ENCODE results near the gene CRYBA4.

- no peak for TF ChIP-seq FOXM1 (IDR thresholded peaks at IDR 0.05; ENCODE audit: borderline replicate concordance)
- no peak for TF ChIP-seq BHLHE40 (IDR thresholded peaks at IDR 0.05; ENCODE audit: borderline replicate concordance)
- no peak for TF ChIP-seq CTBP1 (IDR thresholded peaks at IDR 0.05; ENCODE audit: borderline replicate concordance)
- TF ChIP-seq FOXA1 (IDR thresholded peaks at IDR 0.05) = no peak
- no peak for TF ChIP-seq SUZ12 (IDR thresholded peaks at IDR 0.05)
- TF ChIP-seq LEF1 (IDR thresholded peaks at IDR 0.05; ENCODE audit: borderline replicate concordance) = no peak
- no peak for TF ChIP-seq TARDBP (IDR thresholded peaks at IDR 0.05)
- TF ChIP-seq FOXK2 (IDR thresholded peaks at IDR 0.05) = no peak
- no peak for TF ChIP-seq NFRKB (IDR thresholded peaks at IDR 0.05)
- no peak for TF ChIP-seq SP1 (IDR thresholded peaks at IDR 0.05)
Observed at GRCh38 chr22:26632422-26633155, 10.8 kb downstream of the CRYBA4 start.
